Loucy (cell line): ENCODE data around the gene SLC9A9.

Source experiments
- CTCF ChIP-seq: fragments of 200-600 bp; sonication (generic); conservative IDR thresholded peaks from 2 replicates; pipeline ENCODE4 v1.5.1; 2014; ENCODE audit warnings: mild to moderate bottlenecking, antibody characterized with exemption, low read length
- EZH2phosphoT487 ChIP-seq: fragments of 200-600 bp; IDR thresholded peaks from 2 replicates; pipeline ENCODE4 v1.6.1; 2018; ENCODE audit warnings: antibody characterized with exemption, mild to moderate bottlenecking, moderate library complexity, borderline replicate concordance

- TF ChIP-seq CTCF (no peak), EZH2phosphoT487 (no peak)
Observed at GRCh38 chr3:143239031-143239430, 609.2 kb downstream of the SLC9A9 start.
